Measurements from ENCODE around the gene CACYBP. TPM values are rescaled to one million over a fixed set of nuclear protein-coding genes. Genes with fewer than 3 reads are reported as not detected.

The CACYBP gene
- total RNA-seq, 1 experiment from 2014 or later = 137 TPM

DNA sequence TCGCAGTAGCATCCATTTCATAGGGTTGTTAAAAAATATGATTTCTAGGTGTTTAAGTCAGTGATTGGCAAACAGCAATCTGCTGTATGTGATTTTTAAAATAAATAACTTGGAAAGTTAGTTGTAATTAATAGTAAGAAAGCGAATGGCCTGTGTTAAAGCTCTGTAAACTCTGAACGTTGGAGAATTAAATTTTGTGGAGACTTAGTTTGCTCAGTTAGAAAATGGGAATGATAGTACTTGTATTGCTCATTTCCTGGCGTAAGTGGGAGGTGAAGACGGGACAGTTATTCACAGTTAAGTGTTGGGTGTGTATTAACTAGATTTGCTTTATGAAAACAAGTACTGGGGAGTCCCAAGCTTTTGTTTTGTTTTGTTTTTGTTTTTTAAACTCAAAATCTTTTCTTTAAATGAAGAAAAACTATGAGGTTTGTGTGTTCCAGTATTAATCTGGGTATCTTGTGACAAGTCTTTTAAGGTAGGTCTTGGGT is 995 bp downstream of the CACYBP start:
- intact Hi-C loops (cut with micrococcal nuclease; ENCODE audit: unreplicated experiment) (no loop called here), in situ Hi-C loops (cut with HindIII; ENCODE audit: low pct_unique_long_range_greater_than_20kb, low sequenced_read_pairs) (no loop called here)
- ATAC-seq = no peak
- no peak for DNase-seq (ENCODE audit: low read depth, low spot score)
- ChIA-PET POLR2A (interaction anchor here (0.6 kb wide), 1 partner anchor 16 kb away, joined by 3 read pairs; no protein-coding TSS in a partner anchor), CTCF (no interaction called here)
- Histone ChIP-seq H3K4me1 (ENCODE audit: control insufficient read depth, insufficient read depth, low read length) (peaks cover 23% of the 10 kb centered on the region), H3K27ac (ENCODE audit: low read length) (peak overlapping the region; percentile 97), H3K27me3 (ENCODE audit: control insufficient read depth, insufficient read depth, low read length) (no peaks in the 10 kb centered on the region), H3K9me3 (ENCODE audit: control insufficient read depth, insufficient read depth, low read depth, low read length) (no peaks in the 10 kb centered on the region), H3K36me3 (ENCODE audit: control insufficient read depth, insufficient read depth, low read length) (peaks cover 10% of the 10 kb centered on the region), H3K4me3 (ENCODE audit: low read depth in 2 of 2, low read length in 2 of 2) (peak overlapping the region; percentile 93 to 99)
- BruUV-seq (replicated peaks) = no TSS peak
- TF ChIP-seq, protein P1, sequence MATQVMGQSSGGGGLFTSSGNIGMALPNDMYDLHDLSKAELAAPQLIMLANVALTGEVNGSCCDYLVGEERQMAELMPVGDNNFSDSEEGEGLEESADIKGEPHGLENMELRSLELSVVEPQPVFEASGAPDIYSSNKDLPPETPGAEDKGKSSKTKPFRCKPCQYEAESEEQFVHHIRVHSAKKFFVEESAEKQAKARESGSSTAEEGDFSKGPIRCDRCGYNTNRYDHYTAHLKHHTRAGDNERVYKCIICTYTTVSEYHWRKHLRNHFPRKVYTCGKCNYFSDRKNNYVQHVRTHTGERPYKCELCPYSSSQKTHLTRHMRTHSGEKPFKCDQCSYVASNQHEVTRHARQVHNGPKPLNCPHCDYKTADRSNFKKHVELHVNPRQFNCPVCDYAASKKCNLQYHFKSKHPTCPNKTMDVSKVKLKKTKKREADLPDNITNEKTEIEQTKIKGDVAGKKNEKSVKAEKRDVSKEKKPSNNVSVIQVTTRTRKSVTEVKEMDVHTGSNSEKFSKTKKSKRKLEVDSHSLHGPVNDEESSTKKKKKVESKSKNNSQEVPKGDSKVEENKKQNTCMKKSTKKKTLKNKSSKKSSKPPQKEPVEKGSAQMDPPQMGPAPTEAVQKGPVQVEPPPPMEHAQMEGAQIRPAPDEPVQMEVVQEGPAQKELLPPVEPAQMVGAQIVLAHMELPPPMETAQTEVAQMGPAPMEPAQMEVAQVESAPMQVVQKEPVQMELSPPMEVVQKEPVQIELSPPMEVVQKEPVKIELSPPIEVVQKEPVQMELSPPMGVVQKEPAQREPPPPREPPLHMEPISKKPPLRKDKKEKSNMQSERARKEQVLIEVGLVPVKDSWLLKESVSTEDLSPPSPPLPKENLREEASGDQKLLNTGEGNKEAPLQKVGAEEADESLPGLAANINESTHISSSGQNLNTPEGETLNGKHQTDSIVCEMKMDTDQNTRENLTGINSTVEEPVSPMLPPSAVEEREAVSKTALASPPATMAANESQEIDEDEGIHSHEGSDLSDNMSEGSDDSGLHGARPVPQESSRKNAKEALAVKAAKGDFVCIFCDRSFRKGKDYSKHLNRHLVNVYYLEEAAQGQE (IDR thresholded peaks at IDR 0.05; ENCODE audit: insufficient read depth in 1 of 2, low read depth in 2 of 2, low read length in 1 of 2) = no peak
- no peak for TF ChIP-seq SIN3A (IDR thresholded peaks at IDR 0.05; ENCODE audit: borderline replicate concordance, insufficient read depth, low read depth, low read length)
- TF ChIP-seq TCF7L2 (IDR thresholded peaks at IDR 0.05; ENCODE audit: low read depth, low read length) = no peak
- no peak for TF ChIP-seq POLR2AphosphoS5 (IDR thresholded peaks at IDR 0.05; ENCODE audit: low read depth, low read length)
- TF ChIP-seq CTCF (IDR thresholded peaks at IDR 0.05) = no peak

DNA sequence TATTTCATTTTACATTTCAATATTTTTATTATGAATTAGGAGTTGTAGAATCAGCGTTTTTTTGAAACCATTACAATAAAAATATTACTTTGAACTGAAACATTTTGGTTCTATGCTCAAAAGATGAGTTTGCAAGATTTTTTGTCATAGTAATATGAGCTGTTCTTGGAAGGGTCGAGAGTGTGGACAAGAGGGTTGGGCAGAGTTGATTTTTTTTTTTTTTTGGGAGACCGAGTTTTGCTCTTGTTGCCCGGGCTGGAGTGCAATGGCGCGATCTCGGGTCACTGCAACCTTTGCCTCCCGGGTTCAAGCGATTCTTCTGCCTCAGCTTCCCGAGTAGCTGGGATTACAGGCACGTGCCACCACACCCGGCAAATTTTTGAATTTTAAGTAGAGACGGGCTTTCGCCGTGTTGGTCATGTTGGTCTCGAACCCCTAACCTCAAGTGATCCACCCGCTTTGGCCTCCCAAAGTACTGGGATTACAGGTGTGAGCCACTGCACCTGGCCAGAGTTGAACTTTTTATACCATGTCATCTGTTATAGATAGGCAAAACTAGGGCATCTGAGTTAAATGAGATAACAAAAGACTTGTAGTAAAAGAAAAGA is 3.3 kb downstream of the CACYBP start:
- no TSS peak for BruUV-seq (replicated peaks)
- in situ Hi-C loops (cut with HindIII; ENCODE audit: low pct_unique_long_range_greater_than_20kb, low sequenced_read_pairs) (no loop called here), intact Hi-C loops (cut with micrococcal nuclease; ENCODE audit: unreplicated experiment) (no loop called here)
- DNase-seq (ENCODE audit: low read depth, low spot score) (no peak), ATAC-seq (no peak)
- H3K9me3 ChIP-seq (ENCODE audit: control insufficient read depth, insufficient read depth, low read depth, low read length) = no peaks in the 10 kb centered on the region
- H3K4me3 ChIP-seq (ENCODE audit: low read depth in 2 of 2, low read length in 2 of 2) = no peak overlapping the region
- H3K4me1 ChIP-seq (ENCODE audit: control insufficient read depth, insufficient read depth, low read length) = peaks cover 22% of the 10 kb centered on the region
- peak overlapping the region; percentile 51; the same call in 1 of the 2 replicates for H3K27ac ChIP-seq (ENCODE audit: low read length)
- TF ChIP-seq CTCF (IDR thresholded peaks at IDR 0.05) (no peak), TCF7L2 (IDR thresholded peaks at IDR 0.05; ENCODE audit: low read depth, low read length) (no peak), POLR2AphosphoS5 (IDR thresholded peaks at IDR 0.05; ENCODE audit: low read depth, low read length) (no peak), SIN3A (IDR thresholded peaks at IDR 0.05; ENCODE audit: borderline replicate concordance, insufficient read depth, low read depth, low read length) (no peak)
- TF ChIP-seq, protein P1 (IDR thresholded peaks at IDR 0.05; ENCODE audit: insufficient read depth in 1 of 2, low read depth in 2 of 2, low read length in 1 of 2) = no peak
- CTCF ChIA-PET = no interaction called here
- no peaks in the 10 kb centered on the region for H3K27me3 ChIP-seq (ENCODE audit: control insufficient read depth, insufficient read depth, low read length)
- POLR2A ChIA-PET = no interaction called here
- H3K36me3 ChIP-seq (ENCODE audit: control insufficient read depth, insufficient read depth, low read length) = peaks cover 31% of the 10 kb centered on the region

Measured in Panc1 (cell line).